HG03521 (cell line): Measurements from ENCODE around the gene F2RL1.
"Not testable (repeated sequence)": the region's sequence is repeated elsewhere in the genome, so short reads cannot be mapped to it uniquely, and the experiment has no call there.

Experiments
- ATAC-seq: cut with Tn5 transposase; IDR thresholded peaks from one replicate; pipeline ENCODE4 v1.9.1; 2021; ENCODE audit warnings: mild to moderate bottlenecking, moderate library complexity; ENCODE audit not compliant: unreplicated experiment

The F2RL1 gene

DNA sequence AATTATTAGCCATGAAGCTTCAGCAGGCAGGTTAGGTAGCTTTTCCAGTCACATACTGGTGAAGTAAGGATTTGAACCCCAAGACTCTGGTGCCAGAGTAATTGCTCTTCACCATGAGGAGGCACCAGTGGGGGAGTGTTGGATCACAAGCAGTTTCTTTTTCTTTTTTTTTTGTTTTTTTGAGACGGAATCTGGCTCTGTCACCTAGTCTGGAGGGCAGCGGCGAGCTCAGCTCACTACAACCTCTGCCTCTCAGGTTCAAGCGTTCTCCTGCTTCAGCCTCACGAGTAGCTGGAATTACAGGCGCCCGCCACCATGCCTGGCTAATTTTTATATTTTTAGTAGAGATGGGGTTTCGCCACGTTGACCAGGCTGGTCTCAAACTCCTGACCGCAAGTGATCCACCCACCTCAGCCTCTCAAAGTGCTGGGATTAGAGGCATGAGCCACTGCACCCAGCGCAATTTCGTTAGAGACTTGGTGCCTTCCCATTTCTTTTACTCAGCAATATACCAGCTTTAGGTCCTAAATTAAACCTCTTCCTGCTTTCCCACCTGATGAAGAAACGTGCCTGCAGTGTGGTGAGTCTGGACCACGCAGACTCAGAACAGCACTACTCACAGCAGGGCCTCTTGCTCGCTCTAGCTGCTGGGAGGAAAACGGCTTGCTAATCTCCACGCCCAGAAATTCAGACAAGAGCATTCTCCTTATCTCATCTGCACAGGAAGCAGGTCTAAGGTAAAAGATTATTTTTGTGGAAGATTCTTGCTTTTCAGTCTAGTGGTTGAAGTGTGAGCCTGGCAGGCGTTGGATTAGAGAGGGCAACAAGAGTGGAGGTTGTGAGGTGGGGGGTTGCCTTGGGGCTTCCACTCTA lies 30.8 kb downstream of the F2RL1 start, which contains the start of gene S100Z:
S100Z (plus strand) TSS at position 596 of the 873 bp plus-strand sequence. CDS start 25,346 bp downstream, outside the sequence.
- no peak for ATAC-seq

DNA sequence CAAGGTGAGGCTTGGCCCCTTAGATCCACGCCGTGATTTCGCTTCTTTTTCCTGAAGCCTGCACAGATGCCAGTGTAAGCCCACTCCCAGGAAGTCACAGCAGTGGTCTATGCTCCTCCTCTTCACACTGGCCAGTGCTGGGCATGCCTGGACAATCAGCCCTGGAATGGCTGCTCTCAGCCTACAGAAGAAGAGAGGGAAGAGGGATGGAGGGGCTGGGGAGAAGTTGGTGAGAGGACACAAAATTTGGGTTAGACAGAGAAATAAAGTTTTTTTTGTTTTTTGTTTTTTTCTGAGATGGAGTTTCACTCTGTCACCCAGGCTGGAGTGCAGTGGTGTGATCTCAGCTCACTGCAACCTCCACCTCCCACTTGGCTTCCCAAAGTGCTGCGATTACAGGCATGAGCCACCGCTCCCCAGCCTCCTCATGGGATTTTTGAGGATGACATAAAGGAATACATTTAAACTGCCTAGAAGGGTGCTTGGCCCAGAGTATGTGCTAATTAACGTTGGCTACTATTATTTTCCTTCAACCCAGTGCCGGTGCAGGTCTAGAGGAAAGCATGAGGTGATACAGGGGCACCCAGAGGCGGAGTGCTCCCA lies 31.8 kb downstream of the F2RL1 start:
- no peak for ATAC-seq

DNA sequence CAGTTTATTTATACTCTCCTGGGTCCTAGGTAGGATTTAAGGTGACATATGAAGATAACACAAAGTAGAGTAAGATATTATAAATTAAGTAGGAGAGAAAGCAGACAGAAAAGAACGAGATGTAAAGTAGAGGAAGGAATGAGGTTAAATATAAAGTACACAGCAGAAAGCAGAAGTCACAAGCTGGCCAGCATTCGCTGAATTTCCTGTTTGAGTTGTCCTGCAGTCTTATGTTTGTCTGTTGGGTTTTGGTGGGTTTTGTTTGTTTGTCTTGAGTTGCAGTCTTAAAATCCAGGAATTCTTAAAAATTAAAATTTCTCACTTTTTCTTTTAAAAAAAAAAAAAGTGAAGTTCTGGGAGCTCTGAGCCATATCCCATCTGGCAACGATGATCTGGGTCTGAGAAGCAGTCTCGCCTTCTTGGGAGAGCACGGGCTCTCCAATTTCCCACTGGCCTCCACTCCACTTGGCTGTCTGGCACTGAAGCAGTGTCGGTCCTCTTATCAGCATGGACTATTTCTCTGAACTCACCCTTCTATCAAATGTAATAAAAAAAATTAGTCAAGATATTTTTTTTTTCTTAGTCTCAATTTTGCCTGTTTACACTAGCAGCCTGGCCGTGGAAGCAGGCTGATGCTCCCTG lies 33.0 kb downstream of the F2RL1 start:
- ATAC-seq, result no peak

DNA sequence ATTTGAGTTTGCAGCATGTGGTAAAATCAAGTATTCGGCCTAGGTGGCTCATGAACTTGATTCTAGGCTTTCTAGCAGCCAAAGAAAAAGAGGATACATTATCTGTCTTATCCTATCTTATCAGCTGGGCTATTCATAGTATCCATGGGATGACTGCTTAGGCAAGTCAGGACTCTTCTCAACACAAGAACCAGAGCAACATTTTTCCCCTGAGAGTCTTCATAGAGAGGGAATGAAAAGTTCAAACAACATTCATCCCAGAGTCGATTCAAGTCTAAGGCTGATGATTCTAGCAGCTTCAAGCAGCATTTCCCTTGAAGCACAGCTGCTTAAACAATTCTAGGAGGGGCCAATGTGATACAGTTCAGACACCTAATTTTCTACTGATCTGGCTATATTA lies 33.9 kb downstream of the F2RL1 start:
- ATAC-seq, result no peak

DNA sequence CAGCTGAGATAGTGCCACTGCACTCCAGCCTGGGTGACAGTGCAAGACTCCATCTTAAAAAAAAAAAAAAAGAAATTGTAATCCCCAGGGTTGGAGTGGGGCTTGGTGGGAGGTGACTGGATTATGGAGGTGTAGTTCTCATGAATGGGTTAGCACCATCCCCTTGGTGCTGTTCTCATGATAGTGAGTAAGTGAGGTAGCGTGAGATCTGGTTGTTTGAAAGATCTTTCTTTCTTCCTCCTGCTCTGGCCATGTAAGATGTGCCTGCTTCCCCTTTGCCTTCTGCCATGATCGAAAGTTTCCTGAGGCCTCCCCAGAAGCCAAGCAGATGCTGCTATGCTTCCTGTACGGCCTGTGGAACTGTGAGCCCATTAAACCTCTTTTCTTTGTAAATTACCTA lies 34.9 kb downstream of the F2RL1 start:
- not testable (repeated sequence) for ATAC-seq

DNA sequence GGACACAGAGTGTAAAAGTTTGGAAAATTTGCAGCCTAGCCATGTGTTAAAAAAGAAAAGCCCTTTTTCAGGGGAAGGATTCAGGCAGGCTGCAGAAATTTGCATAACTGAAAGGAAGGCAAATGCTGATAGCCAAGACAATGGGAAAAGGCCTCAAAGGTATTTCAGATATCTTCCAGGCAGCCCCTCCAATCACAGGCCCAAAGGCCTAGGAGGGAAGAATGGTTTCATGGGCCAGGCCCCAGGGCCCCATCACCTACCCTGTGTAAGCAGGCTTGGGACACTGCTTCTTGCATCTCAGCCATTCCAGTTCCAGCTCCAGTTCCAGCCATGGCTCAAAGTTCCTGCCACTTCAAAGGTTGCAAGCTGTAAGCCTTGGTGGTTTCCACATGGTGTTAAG lies 35.8 kb downstream of the F2RL1 start:
- ATAC-seq, result no peak

DNA sequence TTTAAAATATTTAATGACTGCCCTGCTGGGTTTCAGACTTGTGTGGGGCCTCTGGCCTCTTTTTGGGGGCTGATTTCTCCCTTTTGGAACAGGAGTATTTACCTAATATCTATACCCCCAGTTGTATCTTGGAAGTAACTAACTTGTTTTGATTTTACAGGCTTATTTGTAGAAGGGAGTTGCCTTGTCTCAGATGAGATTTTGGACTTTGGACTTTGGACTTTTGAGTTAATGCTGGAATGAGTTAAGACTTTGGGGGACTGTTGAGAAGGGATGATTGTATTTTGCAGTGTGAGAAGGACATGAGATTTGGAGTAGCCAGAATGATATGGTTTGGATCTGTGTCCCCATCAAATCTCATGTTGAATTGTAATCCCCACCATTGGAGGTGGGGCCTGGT lies 36.7 kb downstream of the F2RL1 start:
- not testable (repeated sequence) for ATAC-seq

DNA sequence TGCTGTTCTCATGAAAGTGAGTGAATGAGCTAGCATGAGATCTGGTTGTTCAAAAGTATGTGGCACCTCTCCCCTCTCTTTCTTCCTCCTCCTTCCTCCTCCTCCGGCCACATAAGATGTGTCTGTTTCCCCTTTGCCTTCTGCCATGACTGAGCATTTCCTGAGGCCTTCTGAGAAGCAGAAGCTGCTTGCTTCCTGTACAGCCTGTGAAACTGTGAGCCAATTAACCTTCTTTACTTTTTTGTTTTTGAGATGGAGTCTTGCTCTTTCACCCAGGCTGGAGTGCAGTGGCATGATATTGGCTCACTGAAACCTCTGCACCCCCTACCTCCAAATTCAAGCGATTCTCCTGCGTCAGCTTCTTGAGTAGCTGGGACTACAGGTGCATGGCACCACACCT lies 37.1 kb downstream of the F2RL1 start:
- no peak for ATAC-seq

DNA sequence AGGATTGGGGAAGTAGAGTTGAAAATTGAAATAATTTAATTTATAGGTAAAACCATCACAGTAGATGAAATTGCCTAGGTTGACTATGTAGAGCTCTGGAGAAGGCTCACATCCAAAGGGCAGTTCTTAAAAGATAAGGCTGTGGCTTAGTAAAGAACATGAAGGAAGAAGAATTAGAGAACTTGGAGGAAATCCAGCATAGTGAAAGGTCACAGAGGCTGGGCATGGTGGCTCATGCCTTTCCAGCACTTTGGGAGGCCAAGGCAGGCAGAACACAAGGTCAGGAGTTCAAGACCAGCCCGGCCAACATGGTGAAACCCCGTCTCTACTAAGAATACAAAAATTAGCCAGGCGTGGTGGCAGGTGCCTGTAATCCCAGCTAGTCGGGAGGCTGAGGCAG lies 38.0 kb downstream of the F2RL1 start:
- ATAC-seq, result not testable (repeated sequence)

DNA sequence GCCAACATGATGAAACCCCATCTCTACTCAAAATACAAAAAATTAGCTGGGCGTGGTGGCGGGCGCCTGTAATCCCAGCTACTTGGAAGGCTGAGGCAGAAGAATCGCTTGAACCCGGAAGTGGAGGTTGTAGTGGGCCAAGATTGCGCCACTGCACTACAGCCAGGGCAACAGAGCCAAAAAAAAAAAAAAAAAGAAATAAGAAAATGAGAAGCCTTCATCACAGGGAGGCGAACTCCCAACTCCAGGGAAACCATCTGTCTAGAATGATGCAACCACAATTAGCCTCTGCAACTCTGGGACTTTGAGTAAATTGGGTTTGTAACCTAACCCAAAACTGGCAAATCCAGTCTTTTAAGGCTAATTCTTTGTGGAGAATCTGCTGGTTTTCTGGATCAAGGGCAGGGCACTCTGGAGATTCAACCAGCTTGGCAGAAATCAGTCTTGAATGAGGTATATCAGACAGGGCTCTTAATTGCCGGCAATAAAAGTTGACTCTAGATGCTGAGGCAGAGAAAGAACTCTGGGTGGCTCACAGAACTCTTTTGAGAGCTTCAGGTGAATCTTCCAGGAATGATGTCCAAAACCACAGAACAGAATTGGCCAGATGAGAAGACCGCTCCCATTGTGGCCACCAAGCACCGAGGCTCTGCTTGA lies 40.9 kb downstream of the F2RL1 start:
- no peak for ATAC-seq

DNA sequence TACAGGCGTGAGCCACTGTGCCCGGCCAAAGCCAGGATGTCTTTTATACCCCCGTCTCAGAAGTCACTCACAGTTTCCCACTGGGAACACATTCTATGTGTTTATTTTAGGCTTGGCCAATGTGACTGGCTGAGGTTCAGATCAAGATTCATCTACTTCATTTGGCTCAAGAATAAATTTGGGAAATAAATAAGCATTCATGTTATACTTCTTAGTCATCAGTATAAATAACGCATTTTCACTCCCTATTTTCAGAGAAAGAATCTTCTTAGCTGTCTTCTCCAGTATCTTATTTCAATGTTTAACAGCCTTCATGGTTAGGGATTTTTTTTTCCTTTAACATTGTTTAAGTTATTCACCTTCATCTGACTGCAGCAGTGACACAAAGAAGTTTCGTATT lies 42.8 kb downstream of the F2RL1 start:
- no peak for ATAC-seq

DNA sequence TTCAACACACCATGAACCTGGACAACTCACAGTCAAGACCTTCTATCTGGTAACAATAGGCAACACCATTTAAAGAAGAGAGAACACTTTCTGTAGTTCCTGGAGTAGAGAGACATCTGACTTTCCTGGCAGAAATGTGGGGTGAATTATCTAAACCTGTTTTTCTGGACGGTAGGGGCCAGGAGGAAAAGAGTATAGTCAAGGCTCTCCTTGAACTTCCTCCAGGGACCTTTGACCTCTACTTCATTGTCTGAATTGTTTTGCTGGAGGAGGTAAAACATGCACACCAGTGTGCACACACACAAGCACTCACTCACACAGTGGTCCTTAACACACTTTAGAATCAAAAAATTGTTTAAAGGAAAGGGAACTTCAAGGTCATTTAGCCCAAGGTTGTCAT lies 44.2 kb downstream of the F2RL1 start:
- no peak for ATAC-seq

DNA sequence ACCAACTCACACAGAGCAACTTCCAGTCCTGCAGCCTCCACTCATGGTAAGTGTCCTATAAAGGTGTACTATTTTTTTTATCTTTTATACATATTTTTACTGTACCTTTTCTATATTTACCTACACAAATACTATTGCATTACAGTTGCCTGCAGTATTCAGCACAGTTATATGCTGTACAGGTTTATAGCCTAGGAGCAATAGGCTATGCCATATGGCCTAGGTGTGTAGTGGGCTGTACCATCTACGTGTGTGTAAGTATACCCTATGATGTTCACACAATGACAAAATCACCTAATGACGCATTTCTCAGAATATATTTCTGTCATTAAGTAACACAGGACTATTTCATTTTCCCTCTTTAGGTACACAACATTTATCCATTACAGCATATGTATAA lies 47.7 kb downstream of the F2RL1 start:
- no peak for ATAC-seq

DNA sequence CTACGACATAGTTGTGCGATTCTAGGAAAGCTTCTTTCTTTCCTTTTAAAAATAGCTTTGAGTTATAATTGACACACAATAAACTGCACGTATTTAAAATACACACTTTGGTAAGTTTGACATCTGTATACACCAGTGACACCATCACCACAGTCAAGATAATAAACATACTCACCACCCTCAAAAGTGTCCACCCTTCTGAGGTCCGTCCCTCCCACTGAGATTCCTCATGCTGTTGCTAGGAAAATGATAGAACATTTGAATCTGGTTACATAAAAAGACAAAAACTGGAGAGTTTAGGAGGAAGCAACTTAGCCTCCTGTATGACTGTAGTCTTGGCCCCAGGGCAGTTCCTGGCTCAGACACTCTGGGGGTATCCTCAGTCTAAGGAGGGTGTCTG lies 48.2 kb downstream of the F2RL1 start:
- ATAC-seq, result no peak

DNA sequence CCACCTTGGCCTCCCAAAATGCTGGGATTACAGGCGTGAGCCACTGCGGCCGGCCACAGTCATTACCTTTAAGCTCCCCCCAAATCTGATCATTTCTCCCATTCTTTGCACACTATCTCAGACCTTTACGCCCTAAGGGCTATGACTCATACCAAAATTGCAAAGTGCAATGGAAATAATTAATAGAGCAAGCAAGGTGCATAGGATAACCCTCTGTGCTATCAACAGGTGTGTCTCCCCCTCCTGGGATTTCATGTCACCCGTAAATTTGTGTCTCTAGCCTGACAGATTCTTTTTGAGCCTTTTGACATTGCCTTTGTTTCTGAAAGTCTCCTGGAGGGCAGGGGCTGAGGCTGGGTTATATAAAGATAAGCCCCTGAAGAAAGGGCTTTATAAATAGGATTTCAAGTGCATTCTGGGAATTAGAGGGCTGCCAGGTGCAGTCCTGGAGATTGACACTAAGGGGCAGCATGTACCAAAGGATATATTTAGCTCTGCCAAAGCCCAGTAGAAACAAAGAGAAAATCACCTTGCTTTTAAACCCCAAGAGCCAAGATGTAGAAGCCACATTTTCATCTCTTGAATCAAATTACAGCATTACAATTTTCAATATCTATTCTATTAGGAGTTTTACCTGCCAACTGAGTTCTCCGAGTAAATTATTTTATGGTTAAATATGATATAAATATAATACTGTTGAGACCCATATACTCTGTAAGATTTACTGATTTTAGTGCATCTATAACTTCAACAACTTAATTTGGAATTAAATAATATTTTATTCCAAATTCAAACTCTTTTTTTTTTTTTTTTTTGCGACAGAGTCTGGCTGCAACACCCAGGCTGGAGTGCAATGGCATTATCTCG lies 49.2 kb downstream of the F2RL1 start:
- ATAC-seq, result no peak

DNA sequence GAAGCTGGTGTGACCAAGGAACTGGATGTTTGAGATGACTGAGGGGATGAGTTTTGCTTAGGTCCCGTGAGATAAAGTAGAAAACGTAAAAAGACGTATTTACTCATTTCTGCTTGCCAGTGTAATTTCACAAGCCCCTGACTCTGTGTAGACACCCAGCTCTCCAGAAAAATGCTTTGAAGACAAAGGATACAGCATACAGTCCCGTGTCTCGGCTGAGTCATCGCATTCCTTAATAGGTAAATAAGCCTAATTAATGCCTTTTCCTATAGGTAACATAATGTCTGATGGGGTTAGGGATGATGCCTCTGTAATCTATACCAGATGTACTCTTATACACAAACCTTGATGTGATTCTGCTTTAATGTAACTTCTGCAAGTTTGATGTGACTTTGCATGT lies 51.2 kb downstream of the F2RL1 start:
- ATAC-seq, result no peak

DNA sequence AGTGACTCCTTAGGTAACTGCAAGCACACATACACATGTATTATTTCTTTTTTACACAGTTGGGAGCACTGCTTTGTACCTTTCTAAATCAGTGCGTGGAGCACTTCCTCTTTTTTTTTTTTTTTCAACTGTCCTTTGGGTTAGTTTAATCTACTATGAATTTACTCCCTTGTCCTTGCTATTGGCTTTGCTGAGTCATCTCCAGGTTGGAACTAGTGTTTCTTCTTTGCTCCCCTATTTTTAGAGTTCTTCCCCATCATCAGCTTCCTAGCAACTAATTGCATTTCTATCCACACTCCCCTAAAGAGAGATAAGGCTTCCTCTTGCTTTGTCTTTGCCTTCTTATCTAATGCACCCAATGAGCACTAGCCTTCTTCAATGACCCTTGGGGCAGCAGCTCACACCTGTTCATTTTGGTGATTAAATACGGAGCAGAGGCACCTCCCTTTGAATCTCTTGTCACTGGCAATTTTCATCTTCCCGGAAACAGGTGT lies 55.3 kb downstream of the F2RL1 start:
- ATAC-seq, result no peak
